Panc1 (cell line): ENCODE measurements around the gene ADAMTSL3. TPM values are rescaled to one million over a fixed set of nuclear protein-coding genes. Genes with fewer than 3 reads are reported as not detected.

Experiments used
- ATAC-seq: fragments of 200-7000 bp; cut with Tn5 transposase; 2 replicates; pipeline ENCODE4 v1.9.1; 2020; ENCODE audit warnings: mild to moderate bottlenecking, moderate library complexity
- BruUV-seq: library from RNA; stranded (reverse); fragments of 400-500 nt; replicated peaks from 2 replicates; lab custom pipeline; 2021; lab: Mats Ljungman, UMichigan
- CTCF ChIA-PET: fragments of 300-600 bp; sonication (Branson Sonifier 250); formaldehyde crosslinking; loops from one replicate; lab custom pipeline; 2022; ENCODE audit warnings: antibody characterized with exemption; lab: Charles Lee
- POLR2A ChIA-PET: fragments of 300-600 bp; sonication (Branson Sonifier 250); formaldehyde crosslinking; loops from one replicate; lab custom pipeline; 2022; ENCODE audit warnings: antibody characterized with exemption; lab: Charles Lee
- DNase-seq: peaks from one replicate; pipeline ENCODE4 v3.0.0-alpha.2; 2010; ENCODE audit warnings: low read depth, low spot score
- H3K27ac ChIP-seq: 2 replicates; pipeline ENCODE4 v1.5.1; 2011; ENCODE audit warnings: mild to moderate bottlenecking, low read length, inconsistent platforms
- H3K27me3 ChIP-seq: fragments of 200-500 bp; sonication (Bioruptor generic); 2 replicates; pipeline ENCODE4 v1.6.0; 2014; ENCODE audit warnings: low read length, inconsistent platforms; ENCODE audit not compliant: control insufficient read depth, insufficient read depth
- H3K36me3 ChIP-seq: fragments of 200-500 bp; sonication (Bioruptor generic); 2 replicates; pipeline ENCODE4 v1.5.1; 2014; ENCODE audit warnings: inconsistent platforms, mild to moderate bottlenecking, low read length, moderate library complexity; ENCODE audit not compliant: control insufficient read depth, insufficient read depth
- H3K4me1 ChIP-seq: 2 replicates; pipeline ENCODE4 v1.5.1; 2011; ENCODE audit warnings: inconsistent platforms, mild to moderate bottlenecking, low read length, moderate library complexity; ENCODE audit not compliant: control insufficient read depth, insufficient read depth
- H3K4me3 ChIP-seq, 2 experiments: 2 replicates each; pipeline ENCODE4 v1.5.1; 2011 to 2012; ENCODE audit warnings: low read depth in 2 of 2, low read length in 2 of 2, mild to moderate bottlenecking in 2 of 2, inconsistent platforms in 1 of 2, moderate library complexity in 1 of 2
- H3K9me3 ChIP-seq: fragments of 200-500 bp; sonication (Bioruptor generic); 2 replicates; pipeline ENCODE4 v1.5.1; 2014; ENCODE audit warnings: low read depth, mild to moderate bottlenecking, inconsistent platforms, low read length, moderate library complexity; ENCODE audit not compliant: control insufficient read depth, insufficient read depth
- POLR2AphosphoS5 ChIP-seq: IDR thresholded peaks from 2 replicates; pipeline ENCODE4 v1.6.1; 2012; ENCODE audit warnings: mild to moderate bottlenecking, low read depth, low read length, moderate library complexity
- REST ChIP-seq, 2 experiments: IDR thresholded peaks; 2 replicates each; pipeline ENCODE4 v1.6.1; 2011 to 2012; ENCODE audit warnings: low read depth in 2 of 2, control low read depth in 1 of 2, low read length in 1 of 2, mild to moderate bottlenecking in 1 of 2, moderate library complexity in 1 of 2; ENCODE audit not compliant: insufficient read depth in 1 of 2
- SIN3A ChIP-seq: IDR thresholded peaks from 2 replicates; pipeline ENCODE4 v1.6.1; 2012; ENCODE audit warnings: low read depth, mild to moderate bottlenecking, low read length, moderate library complexity, borderline replicate concordance; ENCODE audit not compliant: insufficient read depth
- TCF7L2 ChIP-seq: IDR thresholded peaks from 2 replicates; pipeline ENCODE4 v1.6.1; 2011; ENCODE audit warnings: mild to moderate bottlenecking, low read depth, low read length, inconsistent platforms
- in situ Hi-C: cut with HindIII; loops from 2 replicates; pipeline ENCODE4 v1.10.0; 2016; ENCODE audit warnings: low sequenced_read_pairs, low pct_unique_long_range_greater_than_20kb
- intact Hi-C: fragments of 100-400 bp; cut with micrococcal nuclease; formaldehyde crosslinking; loops from one replicate; pipeline ENCODE4 v1.10.0; 2022; ENCODE audit not compliant: unreplicated experiment
- total RNA-seq: library from RNA; stranded (reverse); gene quantifications from one replicate; pipeline ENCODE4 v1.2.1, GENCODE V29; 2021; ENCODE audit not compliant: unreplicated experiment
- TF ChIP-seq, protein P1 (sequence below): fragments of 450-650 bp; IDR thresholded peaks from 2 replicates; pipeline ENCODE4 v1.5.1; 2017; ENCODE audit warnings: mild to moderate bottlenecking

The ADAMTSL3 gene
- total RNA-seq, 1 experiment from 2014 or later, result not detected

DNA sequence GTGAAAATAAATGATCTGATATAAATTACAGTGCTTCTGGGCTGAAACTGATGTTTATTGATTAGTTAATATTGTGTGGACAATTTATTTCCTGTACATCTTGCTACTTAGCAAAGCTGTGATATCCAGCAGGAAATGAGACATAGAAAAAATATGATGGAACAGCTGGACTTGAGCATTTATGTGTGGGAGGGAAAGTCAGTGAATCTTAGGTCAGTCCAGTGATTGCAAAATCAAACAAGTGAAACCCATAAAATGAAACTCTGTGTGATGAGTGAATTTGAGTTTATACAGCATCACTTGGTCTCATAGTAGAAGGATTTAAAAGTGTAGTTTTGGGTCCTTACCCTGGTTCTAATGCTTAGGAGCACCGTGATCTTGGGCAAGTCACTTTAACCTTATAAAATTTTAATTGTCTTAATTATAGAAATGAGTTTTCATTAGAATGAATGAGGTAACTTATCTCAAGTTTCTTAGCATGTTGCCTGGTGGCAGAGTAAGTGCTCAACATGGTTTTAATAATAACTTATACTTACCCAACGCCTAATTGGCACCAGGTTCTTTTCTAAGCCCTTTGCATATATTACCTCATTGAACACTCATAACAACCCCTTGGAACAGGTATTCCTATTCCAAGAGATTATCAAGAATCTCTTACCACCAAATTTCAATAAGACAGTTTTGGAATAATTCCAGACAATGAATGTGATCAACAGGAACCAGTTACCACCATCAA is 194.6 kb downstream of the ADAMTSL3 start:
- H3K9me3 ChIP-seq, result no peaks in the 10 kb centered on the region
- ChIA-PET CTCF (no interaction called here), POLR2A (no interaction called here)
- H3K27ac ChIP-seq, result no peak overlapping the region
- DNase-seq (no peak), ATAC-seq (no peak)
- TF ChIP-seq, protein P1, sequence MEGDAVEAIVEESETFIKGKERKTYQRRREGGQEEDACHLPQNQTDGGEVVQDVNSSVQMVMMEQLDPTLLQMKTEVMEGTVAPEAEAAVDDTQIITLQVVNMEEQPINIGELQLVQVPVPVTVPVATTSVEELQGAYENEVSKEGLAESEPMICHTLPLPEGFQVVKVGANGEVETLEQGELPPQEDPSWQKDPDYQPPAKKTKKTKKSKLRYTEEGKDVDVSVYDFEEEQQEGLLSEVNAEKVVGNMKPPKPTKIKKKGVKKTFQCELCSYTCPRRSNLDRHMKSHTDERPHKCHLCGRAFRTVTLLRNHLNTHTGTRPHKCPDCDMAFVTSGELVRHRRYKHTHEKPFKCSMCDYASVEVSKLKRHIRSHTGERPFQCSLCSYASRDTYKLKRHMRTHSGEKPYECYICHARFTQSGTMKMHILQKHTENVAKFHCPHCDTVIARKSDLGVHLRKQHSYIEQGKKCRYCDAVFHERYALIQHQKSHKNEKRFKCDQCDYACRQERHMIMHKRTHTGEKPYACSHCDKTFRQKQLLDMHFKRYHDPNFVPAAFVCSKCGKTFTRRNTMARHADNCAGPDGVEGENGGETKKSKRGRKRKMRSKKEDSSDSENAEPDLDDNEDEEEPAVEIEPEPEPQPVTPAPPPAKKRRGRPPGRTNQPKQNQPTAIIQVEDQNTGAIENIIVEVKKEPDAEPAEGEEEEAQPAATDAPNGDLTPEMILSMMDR, result no peak
- no peak for TF ChIP-seq SIN3A
- no peak for TF ChIP-seq TCF7L2
- no peak for TF ChIP-seq REST (IDR thresholded peaks at IDR 0.05; ENCODE audit: insufficient read depth in 1 of 2, low read depth in 2 of 2, low read length in 1 of 2)
- no peak for TF ChIP-seq POLR2AphosphoS5
- H3K36me3 ChIP-seq, result no peaks in the 10 kb centered on the region
- no TSS peak for BruUV-seq
- H3K4me1 ChIP-seq, result no peaks in the 10 kb centered on the region
- no peaks in the 10 kb centered on the region for H3K27me3 ChIP-seq
- in situ Hi-C loops, result no loop called here
- no peak overlapping the region for H3K4me3 ChIP-seq
- intact Hi-C loops, result no loop called here

DNA sequence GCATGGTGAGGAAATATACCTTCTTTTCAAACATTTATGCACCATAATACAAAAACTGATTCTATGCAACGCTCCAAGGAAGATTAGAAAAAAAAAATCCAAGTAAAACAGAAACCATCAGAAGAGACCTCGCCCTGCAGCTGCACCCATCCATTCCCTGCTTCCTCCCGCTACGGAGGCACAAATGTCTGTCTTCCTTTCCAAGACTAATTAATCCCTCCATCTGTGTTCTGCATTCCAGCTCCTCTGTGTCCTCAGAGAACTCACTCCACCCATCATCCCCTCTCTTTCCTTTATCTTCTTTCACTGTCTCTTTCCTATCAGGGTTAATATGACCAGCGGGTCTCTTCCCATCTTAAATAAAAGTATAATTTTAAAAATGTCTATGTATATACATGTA is 196.1 kb downstream of the ADAMTSL3 start:
- BruUV-seq, result no TSS peak
- Histone ChIP-seq H3K4me1 (no peaks in the 10 kb centered on the region), H3K4me3 (no peak overlapping the region), H3K27me3 (no peaks in the 10 kb centered on the region), H3K36me3 (no peaks in the 10 kb centered on the region), H3K9me3 (no peaks in the 10 kb centered on the region), H3K27ac (no peak overlapping the region)
- ChIA-PET CTCF (no interaction called here), POLR2A (no interaction called here)
- DNase-seq (no peak), ATAC-seq (no peak)
- in situ Hi-C loops (no loop called here), intact Hi-C loops (no loop called here)
- TF ChIP-seq POLR2AphosphoS5 (no peak), SIN3A (no peak), REST (IDR thresholded peaks at IDR 0.05; ENCODE audit: insufficient read depth in 1 of 2, low read depth in 2 of 2, low read length in 1 of 2) (no peak), TCF7L2 (no peak)
- TF ChIP-seq, protein P1, result no peak
